ENCODE results near the gene GDF15. TPM values are rescaled to one million over a fixed set of nuclear protein-coding genes. Genes with fewer than 3 reads are reported as not detected.

Gene GDF15
- total RNA-seq, 1 experiment from 2014 or later, result 27.3 TPM

DNA sequence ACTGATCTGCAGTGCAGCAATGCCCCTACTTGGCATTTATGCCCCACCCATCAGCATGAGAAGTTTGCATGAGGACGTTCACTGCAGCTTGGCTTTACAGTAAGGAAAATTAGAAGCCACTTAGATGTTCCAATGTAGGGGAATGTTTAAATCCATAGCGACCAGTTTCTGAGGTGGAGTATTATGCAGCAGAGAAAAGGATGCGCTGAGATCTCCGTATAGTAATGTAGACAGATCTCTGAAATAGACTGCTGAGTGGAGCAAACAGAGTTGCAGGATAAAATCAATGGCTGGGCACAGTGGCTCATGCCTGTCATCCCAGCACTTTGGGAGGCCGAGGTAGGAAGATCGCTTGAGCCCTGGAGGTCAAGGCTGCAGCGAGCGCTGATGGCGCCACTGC lies 35.5 kb upstream of the GDF15 start (continued):
- TF ChIP-seq, protein P1, sequence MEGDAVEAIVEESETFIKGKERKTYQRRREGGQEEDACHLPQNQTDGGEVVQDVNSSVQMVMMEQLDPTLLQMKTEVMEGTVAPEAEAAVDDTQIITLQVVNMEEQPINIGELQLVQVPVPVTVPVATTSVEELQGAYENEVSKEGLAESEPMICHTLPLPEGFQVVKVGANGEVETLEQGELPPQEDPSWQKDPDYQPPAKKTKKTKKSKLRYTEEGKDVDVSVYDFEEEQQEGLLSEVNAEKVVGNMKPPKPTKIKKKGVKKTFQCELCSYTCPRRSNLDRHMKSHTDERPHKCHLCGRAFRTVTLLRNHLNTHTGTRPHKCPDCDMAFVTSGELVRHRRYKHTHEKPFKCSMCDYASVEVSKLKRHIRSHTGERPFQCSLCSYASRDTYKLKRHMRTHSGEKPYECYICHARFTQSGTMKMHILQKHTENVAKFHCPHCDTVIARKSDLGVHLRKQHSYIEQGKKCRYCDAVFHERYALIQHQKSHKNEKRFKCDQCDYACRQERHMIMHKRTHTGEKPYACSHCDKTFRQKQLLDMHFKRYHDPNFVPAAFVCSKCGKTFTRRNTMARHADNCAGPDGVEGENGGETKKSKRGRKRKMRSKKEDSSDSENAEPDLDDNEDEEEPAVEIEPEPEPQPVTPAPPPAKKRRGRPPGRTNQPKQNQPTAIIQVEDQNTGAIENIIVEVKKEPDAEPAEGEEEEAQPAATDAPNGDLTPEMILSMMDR (IDR thresholded peaks at IDR 0.05), result no peak
- TF ChIP-seq, protein P2, sequence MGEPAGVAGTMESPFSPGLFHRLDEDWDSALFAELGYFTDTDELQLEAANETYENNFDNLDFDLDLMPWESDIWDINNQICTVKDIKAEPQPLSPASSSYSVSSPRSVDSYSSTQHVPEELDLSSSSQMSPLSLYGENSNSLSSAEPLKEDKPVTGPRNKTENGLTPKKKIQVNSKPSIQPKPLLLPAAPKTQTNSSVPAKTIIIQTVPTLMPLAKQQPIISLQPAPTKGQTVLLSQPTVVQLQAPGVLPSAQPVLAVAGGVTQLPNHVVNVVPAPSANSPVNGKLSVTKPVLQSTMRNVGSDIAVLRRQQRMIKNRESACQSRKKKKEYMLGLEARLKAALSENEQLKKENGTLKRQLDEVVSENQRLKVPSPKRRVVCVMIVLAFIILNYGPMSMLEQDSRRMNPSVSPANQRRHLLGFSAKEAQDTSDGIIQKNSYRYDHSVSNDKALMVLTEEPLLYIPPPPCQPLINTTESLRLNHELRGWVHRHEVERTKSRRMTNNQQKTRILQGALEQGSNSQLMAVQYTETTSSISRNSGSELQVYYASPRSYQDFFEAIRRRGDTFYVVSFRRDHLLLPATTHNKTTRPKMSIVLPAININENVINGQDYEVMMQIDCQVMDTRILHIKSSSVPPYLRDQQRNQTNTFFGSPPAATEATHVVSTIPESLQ (CRISPR knock-in tag; IDR thresholded peaks at IDR 0.05), result no peak
- no peak for TF ChIP-seq ZBTB21 (CRISPR knock-in tag; IDR thresholded peaks at IDR 0.05; ENCODE audit: borderline replicate concordance)
- TF ChIP-seq, protein P3, sequence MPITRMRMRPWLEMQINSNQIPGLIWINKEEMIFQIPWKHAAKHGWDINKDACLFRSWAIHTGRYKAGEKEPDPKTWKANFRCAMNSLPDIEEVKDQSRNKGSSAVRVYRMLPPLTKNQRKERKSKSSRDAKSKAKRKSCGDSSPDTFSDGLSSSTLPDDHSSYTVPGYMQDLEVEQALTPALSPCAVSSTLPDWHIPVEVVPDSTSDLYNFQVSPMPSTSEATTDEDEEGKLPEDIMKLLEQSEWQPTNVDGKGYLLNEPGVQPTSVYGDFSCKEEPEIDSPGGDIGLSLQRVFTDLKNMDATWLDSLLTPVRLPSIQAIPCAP (CRISPR knock-in tag; IDR thresholded peaks at IDR 0.05), result no peak
- no peak for TF ChIP-seq JAZF1 (CRISPR knock-in tag; IDR thresholded peaks at IDR 0.05)
- TF ChIP-seq, protein P4, sequence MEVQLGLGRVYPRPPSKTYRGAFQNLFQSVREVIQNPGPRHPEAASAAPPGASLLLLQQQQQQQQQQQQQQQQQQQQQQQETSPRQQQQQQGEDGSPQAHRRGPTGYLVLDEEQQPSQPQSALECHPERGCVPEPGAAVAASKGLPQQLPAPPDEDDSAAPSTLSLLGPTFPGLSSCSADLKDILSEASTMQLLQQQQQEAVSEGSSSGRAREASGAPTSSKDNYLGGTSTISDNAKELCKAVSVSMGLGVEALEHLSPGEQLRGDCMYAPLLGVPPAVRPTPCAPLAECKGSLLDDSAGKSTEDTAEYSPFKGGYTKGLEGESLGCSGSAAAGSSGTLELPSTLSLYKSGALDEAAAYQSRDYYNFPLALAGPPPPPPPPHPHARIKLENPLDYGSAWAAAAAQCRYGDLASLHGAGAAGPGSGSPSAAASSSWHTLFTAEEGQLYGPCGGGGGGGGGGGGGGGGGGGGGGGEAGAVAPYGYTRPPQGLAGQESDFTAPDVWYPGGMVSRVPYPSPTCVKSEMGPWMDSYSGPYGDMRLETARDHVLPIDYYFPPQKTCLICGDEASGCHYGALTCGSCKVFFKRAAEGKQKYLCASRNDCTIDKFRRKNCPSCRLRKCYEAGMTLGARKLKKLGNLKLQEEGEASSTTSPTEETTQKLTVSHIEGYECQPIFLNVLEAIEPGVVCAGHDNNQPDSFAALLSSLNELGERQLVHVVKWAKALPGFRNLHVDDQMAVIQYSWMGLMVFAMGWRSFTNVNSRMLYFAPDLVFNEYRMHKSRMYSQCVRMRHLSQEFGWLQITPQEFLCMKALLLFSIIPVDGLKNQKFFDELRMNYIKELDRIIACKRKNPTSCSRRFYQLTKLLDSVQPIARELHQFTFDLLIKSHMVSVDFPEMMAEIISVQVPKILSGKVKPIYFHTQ (CRISPR knock-in tag; IDR thresholded peaks at IDR 0.05), result no peak

DNA sequence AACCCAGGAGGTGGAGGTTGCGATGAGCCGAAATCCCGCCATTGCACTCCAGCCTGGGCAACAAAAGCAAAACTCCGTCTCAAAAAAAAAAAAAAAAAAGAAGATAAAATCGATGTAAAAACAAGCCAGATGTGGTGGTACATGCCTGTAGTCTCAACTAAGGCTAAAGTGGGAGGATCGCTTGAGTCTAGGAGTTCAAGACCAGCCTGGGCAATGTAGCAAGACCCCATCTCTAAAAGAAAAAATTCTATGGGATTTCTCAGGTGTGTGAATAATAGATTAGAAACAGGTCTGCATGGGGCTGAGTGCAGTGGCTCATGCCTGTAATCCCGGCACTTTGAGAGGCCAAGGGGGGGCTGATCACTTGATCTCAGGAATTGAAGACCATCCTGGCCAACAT lies 34.4 kb upstream of the GDF15 start:
- Mint-ChIP-seq H3K9me3 (no peaks in the 10 kb centered on the region), H3K36me3 (peaks cover 34% of the 10 kb centered on the region), H3K4me1 (peaks cover 11% of the 10 kb centered on the region), H3K4me3 (no peak overlapping the region), H3K27ac (no peak overlapping the region), H3K27me3 (ENCODE audit: low read depth) (no peaks in the 10 kb centered on the region)
- CTCF ChIA-PET, result interaction anchor here (0.6 kb wide), 1 partner anchor 395 kb away, joined by 3 read pairs; no protein-coding TSS in a partner anchor
- ATAC-seq, result no peak
- POLR2A ChIA-PET, result no interaction called here
- DNase-seq (ENCODE audit: low spot score), result no peak
- TF ChIP-seq, protein P5, sequence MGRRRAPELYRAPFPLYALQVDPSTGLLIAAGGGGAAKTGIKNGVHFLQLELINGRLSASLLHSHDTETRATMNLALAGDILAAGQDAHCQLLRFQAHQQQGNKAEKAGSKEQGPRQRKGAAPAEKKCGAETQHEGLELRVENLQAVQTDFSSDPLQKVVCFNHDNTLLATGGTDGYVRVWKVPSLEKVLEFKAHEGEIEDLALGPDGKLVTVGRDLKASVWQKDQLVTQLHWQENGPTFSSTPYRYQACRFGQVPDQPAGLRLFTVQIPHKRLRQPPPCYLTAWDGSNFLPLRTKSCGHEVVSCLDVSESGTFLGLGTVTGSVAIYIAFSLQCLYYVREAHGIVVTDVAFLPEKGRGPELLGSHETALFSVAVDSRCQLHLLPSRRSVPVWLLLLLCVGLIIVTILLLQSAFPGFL (CRISPR knock-in tag; IDR thresholded peaks at IDR 0.05; ENCODE audit: borderline replicate concordance), result no peak
- no peak for TF ChIP-seq TCF7 (CRISPR knock-in tag; IDR thresholded peaks at IDR 0.05; ENCODE audit: low read depth)
- TF ChIP-seq, protein P6, sequence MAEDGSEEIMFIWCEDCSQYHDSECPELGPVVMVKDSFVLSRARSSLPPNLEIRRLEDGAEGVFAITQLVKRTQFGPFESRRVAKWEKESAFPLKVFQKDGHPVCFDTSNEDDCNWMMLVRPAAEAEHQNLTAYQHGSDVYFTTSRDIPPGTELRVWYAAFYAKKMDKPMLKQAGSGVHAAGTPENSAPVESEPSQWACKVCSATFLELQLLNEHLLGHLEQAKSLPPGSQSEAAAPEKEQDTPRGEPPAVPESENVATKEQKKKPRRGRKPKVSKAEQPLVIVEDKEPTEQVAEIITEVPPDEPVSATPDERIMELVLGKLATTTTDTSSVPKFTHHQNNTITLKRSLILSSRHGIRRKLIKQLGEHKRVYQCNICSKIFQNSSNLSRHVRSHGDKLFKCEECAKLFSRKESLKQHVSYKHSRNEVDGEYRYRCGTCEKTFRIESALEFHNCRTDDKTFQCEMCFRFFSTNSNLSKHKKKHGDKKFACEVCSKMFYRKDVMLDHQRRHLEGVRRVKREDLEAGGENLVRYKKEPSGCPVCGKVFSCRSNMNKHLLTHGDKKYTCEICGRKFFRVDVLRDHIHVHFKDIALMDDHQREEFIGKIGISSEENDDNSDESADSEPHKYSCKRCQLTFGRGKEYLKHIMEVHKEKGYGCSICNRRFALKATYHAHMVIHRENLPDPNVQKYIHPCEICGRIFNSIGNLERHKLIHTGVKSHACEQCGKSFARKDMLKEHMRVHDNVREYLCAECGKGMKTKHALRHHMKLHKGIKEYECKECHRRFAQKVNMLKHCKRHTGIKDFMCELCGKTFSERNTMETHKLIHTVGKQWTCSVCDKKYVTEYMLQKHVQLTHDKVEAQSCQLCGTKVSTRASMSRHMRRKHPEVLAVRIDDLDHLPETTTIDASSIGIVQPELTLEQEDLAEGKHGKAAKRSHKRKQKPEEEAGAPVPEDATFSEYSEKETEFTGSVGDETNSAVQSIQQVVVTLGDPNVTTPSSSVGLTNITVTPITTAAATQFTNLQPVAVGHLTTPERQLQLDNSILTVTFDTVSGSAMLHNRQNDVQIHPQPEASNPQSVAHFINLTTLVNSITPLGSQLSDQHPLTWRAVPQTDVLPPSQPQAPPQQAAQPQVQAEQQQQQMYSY (CRISPR knock-in tag; IDR thresholded peaks at IDR 0.05), result no peak
- TF ChIP-seq, protein P3 (CRISPR knock-in tag; IDR thresholded peaks at IDR 0.05), result no peak
- peak; percentile 35; the same call in 1 of the 2 replicates for TF ChIP-seq ZNF121 (CRISPR knock-in tag; IDR thresholded peaks at IDR 0.05)
- TF ChIP-seq, protein P7, sequence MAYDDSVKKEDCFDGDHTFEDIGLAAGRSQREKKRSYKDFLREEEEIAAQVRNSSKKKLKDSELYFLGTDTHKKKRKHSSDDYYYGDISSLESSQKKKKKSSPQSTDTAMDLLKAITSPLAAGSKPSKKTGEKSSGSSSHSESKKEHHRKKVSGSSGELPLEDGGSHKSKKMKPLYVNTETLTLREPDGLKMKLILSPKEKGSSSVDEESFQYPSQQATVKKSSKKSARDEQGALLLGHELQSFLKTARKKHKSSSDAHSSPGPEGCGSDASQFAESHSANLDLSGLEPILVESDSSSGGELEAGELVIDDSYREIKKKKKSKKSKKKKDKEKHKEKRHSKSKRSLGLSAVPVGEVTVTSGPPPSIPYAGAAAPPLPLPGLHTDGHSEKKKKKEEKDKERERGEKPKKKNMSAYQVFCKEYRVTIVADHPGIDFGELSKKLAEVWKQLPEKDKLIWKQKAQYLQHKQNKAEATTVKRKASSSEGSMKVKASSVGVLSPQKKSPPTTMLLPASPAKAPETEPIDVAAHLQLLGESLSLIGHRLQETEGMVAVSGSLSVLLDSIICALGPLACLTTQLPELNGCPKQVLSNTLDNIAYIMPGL (CRISPR knock-in tag; IDR thresholded peaks at IDR 0.05), result no peak
- TF ChIP-seq ETV6 (CRISPR knock-in tag; IDR thresholded peaks at IDR 0.05), result no peak
- TF ChIP-seq EMX1 (CRISPR knock-in tag; IDR thresholded peaks at IDR 0.05), result no peak

Data from WTC11 (cell line).